ENCODE results near the gene ROPN1B.
"Not testable (repeated sequence)": the region's sequence is repeated elsewhere in the genome, so short reads cannot be mapped to it uniquely, and the experiment has no call there.

Gene ROPN1B

GRCh38 chr3:125958511-125959316 is 10.3 kb upstream of the ROPN1B start:
- DNase-seq, result no peak

- DNase-seq, result no peak
Observed at GRCh38 chr3:125959317-125960065, 9.5 kb upstream of the ROPN1B start.

- DNase-seq, result no peak
Observed at GRCh38 chr3:125960066-125960424, 8.9 kb upstream of the ROPN1B start.

- no peak for DNase-seq
Observed at GRCh38 chr3:125960456-125961288, 8.3 kb upstream of the ROPN1B start.

GRCh38 chr3:125961289-125961589 is 7.7 kb upstream of the ROPN1B start:
- no peak for DNase-seq

- DNase-seq, result not testable (repeated sequence)
Observed at GRCh38 chr3:125963834-125964233, 5.1 kb upstream of the ROPN1B start.

- no peak for DNase-seq
Observed at GRCh38 chr3:125965505-125965904, 3.5 kb upstream of the ROPN1B start.

GRCh38 chr3:125967156-125967555 is 1.8 kb upstream of the ROPN1B start:
- no peak for DNase-seq

- DNase-seq, result not testable (repeated sequence)
Observed at GRCh38 chr3:125968121-125968520, 857 bp upstream of the ROPN1B start.

- peak; percentile 37 for DNase-seq
Observed at GRCh38 chr3:125971997-125972944, 3.3 kb downstream of the ROPN1B start.

- DNase-seq, result not testable (repeated sequence)
Observed at GRCh38 chr3:125975245-125976002, 6.4 kb downstream of the ROPN1B start.

GRCh38 chr3:125976003-125976390 is 7.0 kb downstream of the ROPN1B start:
- not testable (repeated sequence) for DNase-seq

- not testable (repeated sequence) for DNase-seq
Observed at GRCh38 chr3:125977104-125977503, 8.1 kb downstream of the ROPN1B start.

GRCh38 chr3:125984951-125985350 is 16.0 kb downstream of the ROPN1B start:
- not testable (repeated sequence) for DNase-seq

- peak; percentile 84 for DNase-seq
Observed at GRCh38 chr3:125990253-125990970, 21.4 kb downstream of the ROPN1B start.

- DNase-seq, result not testable (repeated sequence)
Observed at GRCh38 chr3:125996751-125997150, 27.8 kb downstream of the ROPN1B start.

GRCh38 chr3:126002189-126002588 is 33.2 kb downstream of the ROPN1B start:
- no peak for DNase-seq

GRCh38 chr3:126003447-126004190 is 34.6 kb downstream of the ROPN1B start:
- DNase-seq, result peak; percentile 7

GRCh38 chr3:126004217-126004616 is 35.2 kb downstream of the ROPN1B start:
- DNase-seq, result no peak

- DNase-seq, result no peak
Observed at GRCh38 chr3:126004692-126005091, 35.7 kb downstream of the ROPN1B start.

All from NCI-H69 (cell line).